Endothelial cell (in vitro differentiated cells): ENCODE measurements around the gene FOLR2. TPM values are rescaled to one million over a fixed set of nuclear protein-coding genes. Genes with fewer than 3 reads are reported as not detected.

ENCODE experiments used
- DNase-seq: peaks from one replicate; pipeline ENCODE4 v3.0.0; 2021; ENCODE audit warnings: low spot score
- H3K27ac Mint-ChIP-seq: one replicate; pipeline ENCODE4 v1.8.0; 2021; ENCODE audit warnings: mixed read lengths, inconsistent platforms; ENCODE audit not compliant: unreplicated experiment
- H3K27me3 Mint-ChIP-seq: one replicate; pipeline ENCODE4 v1.8.0; 2021; ENCODE audit warnings: mild to moderate bottlenecking, moderate library complexity, mixed read lengths, inconsistent platforms; ENCODE audit not compliant: unreplicated experiment
- H3K36me3 Mint-ChIP-seq: one replicate; pipeline ENCODE4 v1.8.0; 2021; ENCODE audit warnings: mild to moderate bottlenecking, low read depth, mixed read lengths, inconsistent platforms; ENCODE audit not compliant: unreplicated experiment
- H3K4me1 Mint-ChIP-seq: one replicate; pipeline ENCODE4 v1.8.0; 2021; ENCODE audit warnings: mild to moderate bottlenecking, mixed read lengths, inconsistent platforms; ENCODE audit not compliant: unreplicated experiment
- H3K4me3 Mint-ChIP-seq: one replicate; pipeline ENCODE4 v1.8.0; 2021; ENCODE audit warnings: mild to moderate bottlenecking, mixed read lengths, inconsistent platforms; ENCODE audit not compliant: unreplicated experiment
- H3K9me3 Mint-ChIP-seq: one replicate; pipeline ENCODE4 v1.8.0; 2021; ENCODE audit warnings: mixed read lengths, inconsistent platforms; ENCODE audit not compliant: unreplicated experiment
- total RNA-seq: library from RNA; stranded (reverse); fragmentation: NEBNext Ultra II Directional; extraction: Animal tissue kit (Norgen Biotek cat#: 25700); gene quantifications from one replicate; pipeline ENCODE4 v1.2.1, GENCODE V29; 2021; ENCODE audit not compliant: unreplicated experiment
- TF ChIP-seq, protein P1 (sequence below): fragments of 200-600 bp; sonication (generic); IDR thresholded peaks from one replicate; pipeline ENCODE4 v1.5.0; 2021; ENCODE audit warnings: antibody characterized with exemption; ENCODE audit not compliant: unreplicated experiment

Gene FOLR2
- total RNA-seq, 1 donor from 2014 or later = not detected

DNA sequence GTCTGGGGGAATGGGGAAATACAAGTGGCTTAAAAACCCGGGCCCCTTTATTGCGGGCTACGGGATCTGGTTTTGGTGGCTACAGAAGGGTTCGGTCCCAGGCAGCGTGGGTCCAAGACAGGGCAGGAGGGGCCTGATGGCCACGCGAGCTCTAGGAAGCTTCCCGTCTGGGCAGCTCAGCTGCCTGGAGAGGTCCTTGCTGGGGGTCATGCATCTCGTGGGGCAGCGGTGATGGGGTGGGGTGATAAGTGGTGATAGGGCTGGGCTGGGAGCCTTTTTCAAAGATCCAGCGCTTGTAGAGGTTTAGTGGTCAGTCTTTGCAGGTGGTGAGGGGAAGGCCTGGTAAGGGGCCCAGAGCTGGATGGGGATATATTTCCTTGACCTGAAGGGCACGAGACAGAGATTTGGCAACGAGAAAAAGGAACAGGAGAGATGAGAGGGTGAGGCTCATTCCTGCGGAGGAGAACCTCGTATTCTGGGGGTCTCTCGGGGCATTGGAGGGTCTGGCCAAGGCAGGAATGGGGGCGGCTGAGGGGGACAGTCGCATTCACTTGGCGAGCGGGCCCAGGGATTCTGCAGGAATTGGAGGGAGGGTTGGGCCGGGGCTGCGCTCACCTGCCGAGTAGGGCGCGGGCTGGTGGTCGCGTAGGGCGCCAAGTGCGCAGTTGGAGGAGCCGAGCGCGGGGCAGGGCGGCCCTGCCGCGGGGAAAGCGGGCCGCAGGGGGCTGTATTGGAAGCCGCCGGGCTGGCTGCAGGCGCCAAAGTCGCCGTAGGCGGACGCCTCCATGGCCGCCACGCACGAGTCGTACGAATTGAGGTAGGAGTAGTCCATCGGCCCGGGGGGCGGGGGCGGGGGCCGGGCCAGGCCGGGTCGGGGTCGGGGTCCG lies 26.8 kb downstream of the FOLR2 start:
- no peak overlapping the region for H3K27ac Mint-ChIP-seq
- H3K36me3 Mint-ChIP-seq = peaks cover 3% of the 10 kb centered on the region
- no peak for DNase-seq
- H3K4me3 Mint-ChIP-seq = peak overlapping the region; percentile 72
- H3K27me3 Mint-ChIP-seq = peaks cover 32% of the 10 kb centered on the region
- TF ChIP-seq, protein P1, sequence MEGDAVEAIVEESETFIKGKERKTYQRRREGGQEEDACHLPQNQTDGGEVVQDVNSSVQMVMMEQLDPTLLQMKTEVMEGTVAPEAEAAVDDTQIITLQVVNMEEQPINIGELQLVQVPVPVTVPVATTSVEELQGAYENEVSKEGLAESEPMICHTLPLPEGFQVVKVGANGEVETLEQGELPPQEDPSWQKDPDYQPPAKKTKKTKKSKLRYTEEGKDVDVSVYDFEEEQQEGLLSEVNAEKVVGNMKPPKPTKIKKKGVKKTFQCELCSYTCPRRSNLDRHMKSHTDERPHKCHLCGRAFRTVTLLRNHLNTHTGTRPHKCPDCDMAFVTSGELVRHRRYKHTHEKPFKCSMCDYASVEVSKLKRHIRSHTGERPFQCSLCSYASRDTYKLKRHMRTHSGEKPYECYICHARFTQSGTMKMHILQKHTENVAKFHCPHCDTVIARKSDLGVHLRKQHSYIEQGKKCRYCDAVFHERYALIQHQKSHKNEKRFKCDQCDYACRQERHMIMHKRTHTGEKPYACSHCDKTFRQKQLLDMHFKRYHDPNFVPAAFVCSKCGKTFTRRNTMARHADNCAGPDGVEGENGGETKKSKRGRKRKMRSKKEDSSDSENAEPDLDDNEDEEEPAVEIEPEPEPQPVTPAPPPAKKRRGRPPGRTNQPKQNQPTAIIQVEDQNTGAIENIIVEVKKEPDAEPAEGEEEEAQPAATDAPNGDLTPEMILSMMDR = no peak
- H3K4me1 Mint-ChIP-seq = peaks cover 24% of the 10 kb centered on the region
- H3K9me3 Mint-ChIP-seq = no peaks in the 10 kb centered on the region

DNA sequence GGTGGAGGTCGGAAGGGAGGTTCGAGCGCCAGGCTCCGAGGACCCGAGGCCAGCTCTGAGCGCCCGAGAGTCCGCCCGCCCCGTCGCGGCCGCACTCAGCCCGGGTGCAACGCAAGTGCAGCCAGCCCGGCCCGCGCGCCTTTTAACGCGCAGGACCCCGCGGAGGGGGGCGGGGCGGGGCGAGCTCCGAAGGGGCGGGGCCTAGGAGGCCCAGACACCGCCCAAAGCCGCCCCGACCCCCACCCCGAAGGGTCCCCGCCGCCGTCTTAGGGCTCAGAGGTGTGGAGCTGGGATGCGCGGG lies 27.4 kb downstream of the FOLR2 start, which contains the start of gene PHOX2A:
PHOX2A (minus strand) TSS at position 117 of the 301 bp plus-strand sequence. CDS start 172 bp downstream, outside the sequence.
- Mint-ChIP-seq H3K27me3 (peaks cover 27% of the 10 kb centered on the region), H3K4me3 (peak within 1 kb of the TSS; percentile 83), H3K4me1 (peaks cover 19% of the 10 kb centered on the region), H3K9me3 (no peaks in the 10 kb centered on the region), H3K36me3 (peaks cover 3% of the 10 kb centered on the region), H3K27ac (no peak within 1 kb of the TSS)
- no peak for DNase-seq
- TF ChIP-seq, protein P1 = no peak

DNA sequence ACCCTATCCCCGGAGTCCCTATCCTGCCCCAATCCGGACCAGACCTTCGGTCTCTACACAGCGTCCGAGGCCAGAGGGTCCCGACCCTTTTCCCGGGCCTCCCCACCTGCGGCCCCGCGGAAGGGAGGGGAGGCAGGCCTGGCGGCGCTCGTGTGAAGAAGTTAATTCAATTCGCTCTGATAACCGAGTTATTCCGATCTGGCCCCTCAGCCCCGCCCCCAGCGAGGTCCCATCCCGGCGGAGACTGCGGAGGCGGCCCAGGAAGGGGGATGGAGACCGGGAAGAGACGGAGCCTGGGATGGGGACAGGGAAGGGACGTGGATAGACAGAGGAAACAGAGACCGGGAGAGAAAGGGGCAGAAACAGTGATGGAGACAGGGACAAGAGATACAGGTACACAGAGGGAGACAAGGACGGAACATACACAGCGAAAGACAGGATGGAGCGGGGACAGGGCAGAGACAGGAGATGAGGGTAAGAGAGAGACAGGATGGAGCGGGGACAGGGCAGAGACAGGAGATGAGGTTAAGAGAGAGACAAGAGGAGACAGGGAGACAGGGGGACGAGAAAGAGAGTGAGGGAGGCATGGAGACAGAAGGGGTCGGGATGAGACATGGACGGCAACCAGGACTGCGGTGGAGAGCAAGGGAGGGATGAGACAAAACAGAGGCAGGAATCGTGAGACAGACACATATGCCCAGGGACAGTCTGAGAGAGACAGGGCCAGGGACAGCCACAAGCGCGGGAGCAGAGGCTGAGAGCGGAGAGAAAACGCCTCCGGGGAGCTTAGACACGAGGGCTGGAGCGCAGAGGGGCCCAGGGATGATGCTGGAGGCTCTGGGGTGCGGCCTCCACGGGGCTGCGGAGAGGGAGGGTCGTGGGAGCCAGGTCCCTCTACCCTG lies 28.0 kb downstream of the FOLR2 start:
- H3K9me3 Mint-ChIP-seq = no peaks in the 10 kb centered on the region
- H3K4me1 Mint-ChIP-seq = peaks cover 16% of the 10 kb centered on the region
- H3K4me3 Mint-ChIP-seq = peak overlapping the region; percentile 83
- DNase-seq = no peak
- peaks cover 23% of the 10 kb centered on the region for H3K27me3 Mint-ChIP-seq
- H3K36me3 Mint-ChIP-seq = peaks cover 3% of the 10 kb centered on the region
- no peak overlapping the region for H3K27ac Mint-ChIP-seq
- TF ChIP-seq, protein P1 = no peak

DNA sequence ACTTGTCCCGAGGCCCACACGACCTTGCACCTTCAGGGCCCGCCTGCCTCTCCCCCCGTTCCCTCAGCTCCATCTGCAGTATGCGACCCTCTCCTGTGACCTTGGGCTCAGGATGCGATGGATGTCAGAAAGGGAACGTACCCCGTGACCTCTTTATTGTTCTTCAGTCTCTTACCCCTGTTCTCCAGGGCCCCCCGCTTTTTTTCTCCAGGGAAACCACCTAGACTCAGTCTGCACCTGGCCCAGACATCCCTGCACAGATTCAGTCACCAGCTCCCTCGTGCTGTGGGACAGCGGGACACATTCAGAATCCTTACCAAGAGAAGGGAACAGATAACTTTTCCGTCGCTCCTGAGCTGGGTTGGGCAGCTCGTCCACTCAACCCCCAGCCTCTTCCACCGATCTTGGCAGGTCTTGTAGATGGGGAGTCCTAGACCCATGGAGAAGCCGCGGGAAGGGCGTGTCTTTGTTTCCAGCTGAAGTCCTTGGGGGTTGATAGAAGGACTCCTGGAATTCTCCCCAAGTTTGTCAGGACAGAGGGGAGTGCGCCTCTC lies 28.7 kb downstream of the FOLR2 start:
- H3K27me3 Mint-ChIP-seq = peaks cover 21% of the 10 kb centered on the region
- peaks cover 15% of the 10 kb centered on the region for H3K4me1 Mint-ChIP-seq
- no peaks in the 10 kb centered on the region for H3K9me3 Mint-ChIP-seq
- TF ChIP-seq, protein P1 = no peak
- DNase-seq = no peak
- H3K4me3 Mint-ChIP-seq = no peak overlapping the region
- H3K27ac Mint-ChIP-seq = no peak overlapping the region
- H3K36me3 Mint-ChIP-seq = peaks cover 3% of the 10 kb centered on the region
